Gastrocnemius medialis (tissue), 4 donors: ENCODE measurements around the gene NGB.

Source experiments
- POLR2A ChIP-seq, 2 donors: fragments of 450-650 bp; IDR thresholded peaks; one replicate each; pipeline ENCODE4 v1.6.1; 2017; ENCODE audit warnings: antibody characterized with exemption in 2 of 2, mild to moderate bottlenecking in 2 of 2, moderate library complexity in 2 of 2
- TF ChIP-seq, protein P1 (sequence below), 5 experiments: fragments of 450-650 bp in 3 of 5; fragments of 200-600 bp in 2 of 5; sonication (generic) in 2 of 5; IDR thresholded peaks in 4 of 5; conservative IDR thresholded peaks in 1 of 5; 1 replicate in 4 of 5; 2 replicates in 1 of 5; pipeline ENCODE4 v1.5.1; 2016 to 2019; ENCODE audit warnings: antibody characterized with exemption in 5 of 5, mild to moderate bottlenecking in 3 of 5, moderate library complexity in 3 of 5

- TF ChIP-seq, protein P1, sequence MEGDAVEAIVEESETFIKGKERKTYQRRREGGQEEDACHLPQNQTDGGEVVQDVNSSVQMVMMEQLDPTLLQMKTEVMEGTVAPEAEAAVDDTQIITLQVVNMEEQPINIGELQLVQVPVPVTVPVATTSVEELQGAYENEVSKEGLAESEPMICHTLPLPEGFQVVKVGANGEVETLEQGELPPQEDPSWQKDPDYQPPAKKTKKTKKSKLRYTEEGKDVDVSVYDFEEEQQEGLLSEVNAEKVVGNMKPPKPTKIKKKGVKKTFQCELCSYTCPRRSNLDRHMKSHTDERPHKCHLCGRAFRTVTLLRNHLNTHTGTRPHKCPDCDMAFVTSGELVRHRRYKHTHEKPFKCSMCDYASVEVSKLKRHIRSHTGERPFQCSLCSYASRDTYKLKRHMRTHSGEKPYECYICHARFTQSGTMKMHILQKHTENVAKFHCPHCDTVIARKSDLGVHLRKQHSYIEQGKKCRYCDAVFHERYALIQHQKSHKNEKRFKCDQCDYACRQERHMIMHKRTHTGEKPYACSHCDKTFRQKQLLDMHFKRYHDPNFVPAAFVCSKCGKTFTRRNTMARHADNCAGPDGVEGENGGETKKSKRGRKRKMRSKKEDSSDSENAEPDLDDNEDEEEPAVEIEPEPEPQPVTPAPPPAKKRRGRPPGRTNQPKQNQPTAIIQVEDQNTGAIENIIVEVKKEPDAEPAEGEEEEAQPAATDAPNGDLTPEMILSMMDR (IDR thresholded peaks at IDR 0.05 in 4 of 5, conservative IDR thresholded peaks at IDR 0.05 in 1 of 5) = no peak
- no peak for TF ChIP-seq POLR2A (IDR thresholded peaks at IDR 0.05)
Observed at GRCh38 chr14:77236814-77237213, 34.2 kb downstream of the NGB start.
